ENCODE measurements around the gene FBXO7.
"Not testable (repeated sequence)": the region's sequence is repeated elsewhere in the genome, so short reads cannot be mapped to it uniquely, and the experiment has no call there.

FBXO7 gene

GRCh38 chr22:32474635-32475467 is at the start of gene FBXO7:
Gene FBXO7 (plus strand): TSS chr22:32474811. CDS start chr22:32475003, 192 bp downstream.
- peak; percentile 60 to 76 for DNase-seq

- no peak for DNase-seq
Observed at GRCh38 chr22:32426881-32427280, 47.7 kb upstream of the FBXO7 start.

GRCh38 chr22:32430352-32430751 is 44.3 kb upstream of the FBXO7 start:
- DNase-seq: no peak

- DNase-seq: peak in 1 of 2 experiments; percentile 16
Observed at GRCh38 chr22:32444068-32444467, 30.5 kb upstream of the FBXO7 start.

- DNase-seq: no peak
Observed at GRCh38 chr22:32446321-32446720, 28.3 kb upstream of the FBXO7 start.

GRCh38 chr22:32448980-32449379 is 25.6 kb upstream of the FBXO7 start:
- no peak for DNase-seq

GRCh38 chr22:32457031-32457430 is 17.6 kb upstream of the FBXO7 start:
- no peak for DNase-seq

GRCh38 chr22:32462452-32462851 is 12.2 kb upstream of the FBXO7 start:
- DNase-seq: no peak

- DNase-seq: no peak
Observed at GRCh38 chr22:32465661-32466060, 8.9 kb upstream of the FBXO7 start.

- no peak for DNase-seq
Observed at GRCh38 chr22:32466496-32466895, 8.1 kb upstream of the FBXO7 start.

GRCh38 chr22:32469799-32470212 is 4.8 kb upstream of the FBXO7 start:
- no peak for DNase-seq

GRCh38 chr22:32473388-32473952 is 1.1 kb upstream of the FBXO7 start:
- DNase-seq: peak in 1 of 2 experiments; percentile 38

GRCh38 chr22:32475468-32476010 is 928 bp downstream of the FBXO7 start:
- no peak for DNase-seq

- DNase-seq: no peak
Observed at GRCh38 chr22:32476281-32477195, 1.9 kb downstream of the FBXO7 start.

- DNase-seq: no peak
Observed at GRCh38 chr22:32477596-32477995, 3.0 kb downstream of the FBXO7 start.

- DNase-seq: not testable (repeated sequence)
Observed at GRCh38 chr22:32478552-32478951, 3.9 kb downstream of the FBXO7 start.

- DNase-seq: no peak
Observed at GRCh38 chr22:32478994-32479393, 4.4 kb downstream of the FBXO7 start.

GRCh38 chr22:32480238-32480637 is 5.6 kb downstream of the FBXO7 start:
- DNase-seq: no peak

- DNase-seq: no peak
Observed at GRCh38 chr22:32482708-32483107, 8.1 kb downstream of the FBXO7 start.

- DNase-seq: no peak
Observed at GRCh38 chr22:32486656-32487390, 12.2 kb downstream of the FBXO7 start.

GRCh38 chr22:32487461-32487860 is 12.8 kb downstream of the FBXO7 start:
- no peak for DNase-seq

- no peak for DNase-seq
Observed at GRCh38 chr22:32489377-32489776, 14.8 kb downstream of the FBXO7 start.
